GM15510 (cell line): ENCODE measurements around the gene NPW.

ENCODE experiments used
- POLR2A ChIP-seq: IDR thresholded peaks from 3 replicates; pipeline ENCODE4 v1.6.1; 2011; ENCODE audit warnings: borderline replicate concordance; ENCODE audit not compliant: insufficient read length; ENCODE audit errors: extremely low read depth

The NPW gene

DNA sequence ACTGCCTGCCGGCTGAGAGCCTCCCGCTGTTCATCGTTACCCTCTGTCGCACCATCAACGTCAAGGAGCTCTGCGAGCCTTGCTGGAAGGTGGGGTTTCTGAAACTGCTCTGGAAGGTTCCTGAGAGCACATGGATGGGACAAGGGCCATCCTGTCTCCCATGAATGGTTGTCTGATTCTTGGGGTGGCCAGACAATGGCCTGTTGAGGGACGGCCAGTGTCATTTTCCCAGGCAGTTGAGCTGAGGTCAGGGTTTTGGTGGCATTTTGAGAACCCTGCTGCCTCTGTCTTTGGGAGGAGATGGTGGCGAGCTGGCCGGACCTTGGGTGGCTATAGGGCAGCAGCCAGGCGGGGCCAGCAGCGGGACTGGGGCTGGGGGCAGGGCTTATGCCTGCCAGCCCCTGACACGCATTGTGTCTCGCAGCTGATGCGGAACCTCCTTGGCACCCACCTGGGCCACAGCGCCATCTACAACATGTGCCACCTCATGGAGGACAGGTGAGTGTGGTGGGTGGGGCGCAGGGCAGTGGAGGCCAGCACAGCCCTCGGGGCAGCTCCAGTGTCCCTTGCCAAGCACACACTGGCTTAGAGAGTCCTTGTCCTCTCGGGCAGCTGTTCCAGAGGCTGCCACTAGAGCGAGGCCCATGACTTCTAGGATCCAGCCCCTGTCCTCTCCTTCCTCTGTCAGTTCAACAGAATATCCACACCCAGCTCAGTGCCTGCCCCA lies 37.3 kb downstream of the NPW start:
- TF ChIP-seq POLR2A, result no peak

DNA sequence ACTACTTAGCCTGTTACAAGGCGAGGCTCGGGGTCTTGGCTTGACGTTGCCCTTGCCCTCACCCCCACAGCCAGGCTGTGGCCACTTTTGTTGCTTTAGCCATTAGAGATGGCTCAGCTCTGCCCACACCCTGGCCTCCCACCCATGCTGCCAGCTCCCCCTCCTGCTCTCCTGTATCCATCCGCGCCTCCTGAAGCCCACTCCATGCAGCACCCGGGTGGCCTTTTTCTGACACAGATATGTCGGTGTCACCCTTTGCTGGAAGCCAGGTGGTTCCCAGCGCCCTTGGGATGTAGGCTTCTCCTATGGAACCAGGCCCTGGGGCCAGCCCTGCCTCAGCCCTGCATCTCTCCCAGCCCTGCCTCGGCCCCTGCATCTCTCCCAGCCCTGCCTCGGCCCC lies 37.9 kb downstream of the NPW start:
- no peak for TF ChIP-seq POLR2A

DNA sequence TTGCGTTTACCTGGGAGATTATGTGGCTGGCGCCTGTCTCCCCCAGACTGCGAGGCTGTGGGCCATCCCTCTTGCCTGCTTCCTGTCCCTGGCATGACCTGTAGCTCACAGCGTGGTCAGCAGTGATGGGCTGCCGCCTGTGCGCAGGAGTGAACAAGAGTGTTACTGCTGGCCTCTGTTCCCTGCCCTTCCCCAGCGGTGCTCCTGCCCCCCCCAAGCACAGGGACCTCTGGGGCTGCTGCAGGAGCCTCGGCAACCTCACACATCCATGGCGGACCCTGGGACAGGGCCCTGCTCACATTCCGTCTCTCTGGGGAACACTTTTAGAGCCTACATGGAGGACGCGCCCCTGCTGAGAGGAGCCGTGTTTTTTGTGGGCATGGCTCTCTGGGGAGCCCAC lies 38.8 kb downstream of the NPW start:
- TF ChIP-seq POLR2A, result no peak

DNA sequence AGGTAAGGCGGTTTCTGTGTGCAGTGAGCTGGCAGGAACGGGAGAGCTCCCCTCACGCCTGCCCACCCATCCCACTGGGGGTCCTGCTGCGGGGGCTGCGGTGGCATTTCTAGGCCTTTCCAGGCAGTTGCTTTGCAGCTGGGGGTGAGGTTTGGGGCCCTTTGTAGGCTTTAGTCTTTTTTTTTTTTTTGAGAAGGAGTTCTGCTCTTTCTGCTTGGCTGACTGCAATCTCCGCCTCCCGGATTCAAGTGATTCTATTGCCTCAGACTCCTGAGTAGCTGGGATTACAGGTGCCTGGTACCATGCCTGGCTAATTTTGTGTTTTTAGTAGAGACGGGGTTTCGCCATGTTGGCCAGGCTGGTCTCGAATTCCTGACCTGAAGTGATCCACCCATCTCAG lies 39.3 kb downstream of the NPW start:
- no peak for TF ChIP-seq POLR2A

DNA sequence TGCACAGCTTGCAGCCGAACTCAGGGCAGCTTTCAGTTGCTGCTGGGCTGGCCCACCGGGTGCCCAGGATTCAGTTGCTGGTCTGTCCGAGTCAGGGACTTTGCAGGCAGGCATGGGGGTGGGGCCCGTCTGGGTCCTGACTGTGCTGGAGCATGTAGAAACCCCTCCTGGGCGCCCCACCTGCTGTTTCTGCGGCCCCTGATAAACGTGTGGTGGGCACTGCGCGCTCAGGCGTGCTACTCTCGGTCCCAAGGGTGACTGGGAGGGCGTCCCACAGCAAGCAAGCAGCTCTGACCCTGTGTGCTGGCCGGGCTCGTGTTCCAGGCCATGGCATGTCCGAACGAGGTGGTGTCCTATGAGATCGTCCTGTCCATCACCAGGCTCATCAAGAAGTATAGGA lies 40.8 kb downstream of the NPW start:
- no peak for TF ChIP-seq POLR2A

DNA sequence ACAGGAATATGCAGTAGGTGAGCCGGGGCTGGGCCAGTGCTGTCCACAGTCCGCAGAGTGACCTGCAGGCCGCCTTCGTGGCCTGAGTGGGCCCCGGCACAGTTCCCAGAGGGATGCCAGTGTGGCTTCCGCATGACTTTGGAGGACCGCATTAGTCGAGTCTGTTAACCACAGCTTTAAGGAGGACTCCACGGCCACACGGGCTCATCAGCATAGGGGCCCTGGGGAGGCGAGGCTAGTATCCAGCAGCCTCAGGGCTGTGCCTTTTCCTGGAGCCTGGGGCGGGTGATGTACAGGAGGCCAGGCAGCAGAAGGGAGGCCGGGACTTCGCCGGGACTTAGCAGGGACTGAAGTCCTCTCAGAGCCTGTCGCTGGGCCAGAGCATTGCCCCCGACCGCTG lies 41.4 kb downstream of the NPW start:
- no peak for TF ChIP-seq POLR2A

DNA sequence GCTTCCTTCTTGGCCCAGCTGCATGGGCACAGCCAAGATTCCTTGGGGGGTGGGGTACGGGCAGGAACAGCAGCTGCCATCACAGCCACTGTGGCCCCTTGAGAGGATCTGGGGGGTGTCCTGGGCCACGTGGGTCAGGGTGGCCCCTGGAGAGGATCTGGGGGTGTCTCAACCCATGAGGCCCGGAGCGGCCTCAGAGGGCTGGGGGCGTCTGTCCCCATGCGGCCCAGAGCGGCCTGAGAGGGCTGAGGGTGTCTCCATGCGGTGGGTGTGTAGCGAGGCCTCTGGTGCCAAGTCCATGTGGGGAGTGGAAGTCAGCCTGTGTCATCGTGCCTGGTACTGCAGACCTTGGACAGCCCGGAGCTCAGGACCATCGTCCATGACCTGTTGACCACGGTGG lies 41.9 kb downstream of the NPW start:
- no peak for TF ChIP-seq POLR2A

DNA sequence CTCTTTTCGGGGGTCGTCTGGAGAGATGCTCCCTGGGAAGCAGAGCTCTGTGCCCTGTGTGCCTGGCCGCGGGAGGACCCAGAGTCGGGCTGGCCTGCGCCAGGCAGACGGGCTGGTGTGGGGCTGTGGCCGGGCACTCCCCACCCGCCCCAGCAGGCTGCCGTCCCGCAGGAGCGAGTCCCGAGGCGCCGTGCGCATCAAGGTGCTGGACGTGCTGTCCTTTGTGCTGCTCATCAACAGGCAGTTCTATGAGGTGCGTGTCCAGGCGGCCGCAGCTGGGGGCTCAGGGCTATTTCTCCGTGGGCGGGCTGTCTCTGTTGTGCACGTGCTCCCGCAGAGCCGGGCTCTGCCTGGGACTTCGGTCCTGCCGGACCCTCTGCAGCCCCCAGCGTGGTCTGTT lies 43.2 kb downstream of the NPW start:
- TF ChIP-seq POLR2A, result no peak

DNA sequence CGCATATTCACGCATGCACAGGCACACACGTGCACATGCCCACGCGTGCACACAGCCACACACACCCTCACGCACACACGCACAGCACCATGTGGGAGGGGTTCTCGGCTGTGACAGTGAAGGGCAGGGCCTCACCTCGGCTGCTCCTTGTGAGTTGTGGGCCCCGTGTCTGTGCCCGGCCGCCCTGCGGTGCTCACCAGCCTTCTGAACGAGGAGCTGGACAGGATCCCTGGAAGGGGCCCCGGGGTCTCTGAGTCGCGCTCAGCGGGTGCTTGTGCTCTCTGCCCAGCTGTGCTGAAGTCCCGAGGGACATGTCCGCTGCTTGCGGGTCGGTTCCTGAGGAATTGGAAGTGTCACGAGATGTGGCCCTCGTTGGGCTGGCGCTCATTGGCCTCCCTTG lies 44.3 kb downstream of the NPW start:
- TF ChIP-seq POLR2A, result no peak

DNA sequence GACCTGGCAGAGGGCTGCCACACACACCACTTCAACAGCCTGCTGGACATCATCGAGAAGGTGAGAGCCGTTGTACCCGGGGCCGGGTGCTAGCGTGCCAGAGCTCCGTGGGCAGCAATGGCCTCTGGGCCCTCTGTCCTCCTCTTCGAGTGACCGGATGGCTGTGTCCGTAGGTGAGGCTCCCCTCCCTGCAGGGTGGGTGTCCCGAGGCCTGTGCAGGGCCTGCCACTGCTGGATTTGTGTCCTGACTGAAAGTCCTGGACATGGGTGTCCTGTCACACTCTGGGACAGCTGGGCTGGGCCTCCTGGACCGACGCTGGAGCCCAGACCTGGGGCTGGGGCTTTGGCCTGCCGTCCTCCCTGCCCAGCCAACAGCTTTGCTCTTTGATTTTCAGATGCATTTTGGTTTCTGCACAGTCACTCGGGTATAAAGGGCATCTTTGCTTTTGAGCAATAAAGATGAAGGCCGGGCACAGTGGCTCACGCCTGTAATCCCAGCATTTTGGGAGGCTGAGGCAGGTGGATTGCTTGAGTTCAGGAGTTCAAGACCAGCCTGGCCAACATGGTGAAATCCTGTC lies 44.9 kb downstream of the NPW start:
- no peak for TF ChIP-seq POLR2A

DNA sequence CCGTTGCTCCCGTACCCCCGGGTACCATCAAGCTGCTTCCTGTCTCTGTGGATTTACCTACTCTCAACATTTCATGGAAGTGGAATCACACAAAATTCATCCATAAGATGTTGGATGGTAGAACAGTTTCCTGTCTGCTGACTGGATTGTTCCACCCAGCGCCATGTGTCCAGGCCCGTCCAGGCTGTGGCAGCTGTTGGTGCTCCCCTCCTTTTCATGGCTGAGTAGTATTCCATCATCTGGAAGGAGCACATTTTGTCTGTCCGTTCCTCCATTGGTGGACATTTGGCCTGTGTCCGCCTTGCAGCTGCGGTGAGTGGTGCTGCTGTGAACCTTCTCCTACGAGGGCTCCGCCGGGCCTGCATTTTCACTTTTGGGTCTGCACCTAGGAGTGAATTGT lies 46.6 kb downstream of the NPW start:
- no peak for TF ChIP-seq POLR2A
